OCI-LY1 (cell line): ENCODE measurements around the gene WDSUB1.

ENCODE experiments used
- CTCF ChIP-seq: fragments of 200-600 bp; sonication (generic), shearing (Covaris generic); IDR thresholded peaks from 2 replicates; pipeline ENCODE4 v1.5.1; 2017; ENCODE audit warnings: mild to moderate bottlenecking, antibody characterized with exemption, low read length, moderate library complexity, mixed read lengths
- EZH2 ChIP-seq: fragments of 200-600 bp; sonication (generic), shearing (Covaris generic); IDR thresholded peaks from 2 replicates; pipeline ENCODE4 v1.8.0; 2017; ENCODE audit warnings: borderline replicate concordance, mixed run types, mild to moderate bottlenecking, antibody characterized with exemption, low read length, moderate library complexity, mixed read lengths

GRCh38 chr2:159225025-159226016 is 61.2 kb downstream of the WDSUB1 start:
- no peak for TF ChIP-seq CTCF
- no peak for TF ChIP-seq EZH2
